DMS 273 treated with DMSO at 0.1 percent for 48 hours (cell line): Measurements from ENCODE around the gene UNC5CL.

Experiments used
- DNase-seq: peaks from one replicate; lab custom pipeline; 2025; lab: John Stamatoyannopoulos, UW

UNC5CL gene

GRCh38 chr6:41062056-41062455, 23.0 kb upstream of the UNC5CL start:
- DNase-seq: no peak

- no peak for DNase-seq
These were observed 22.2 kb upstream of the UNC5CL start for GRCh38 chr6:41061196-41061726.

- no peak for DNase-seq
These were observed 20.5 kb upstream of the UNC5CL start for GRCh38 chr6:41059556-41059955.

GRCh38 chr6:41058783-41059181, 19.8 kb upstream of the UNC5CL start:
- DNase-seq: no peak

- DNase-seq: no peak
These were observed 17.9 kb upstream of the UNC5CL start for GRCh38 chr6:41056768-41057490.

GRCh38 chr6:41055149-41055548, 16.1 kb upstream of the UNC5CL start:
- DNase-seq: no peak

GRCh38 chr6:41054511-41054910, 15.5 kb upstream of the UNC5CL start:
- DNase-seq: no peak

GRCh38 chr6:41053041-41053440, 14.0 kb upstream of the UNC5CL start, which contains the start of gene APOBEC2:
APOBEC2 (plus strand) TSS chr6:41053202; CDS start chr6:41053348, 146 bp downstream.
- no peak for DNase-seq

- DNase-seq: no peak
These were observed 12.9 kb upstream of the UNC5CL start for GRCh38 chr6:41051873-41052272.

- no peak for DNase-seq
These were observed 11.5 kb upstream of the UNC5CL start for GRCh38 chr6:41050536-41050935.

- DNase-seq: no peak
These were observed 10.9 kb upstream of the UNC5CL start for GRCh38 chr6:41049955-41050354.

GRCh38 chr6:41049521-41049920, 10.5 kb upstream of the UNC5CL start:
- DNase-seq: no peak

GRCh38 chr6:41047745-41048732, 9.0 kb upstream of the UNC5CL start:
- DNase-seq: no peak

- DNase-seq: no peak
These were observed 8.3 kb upstream of the UNC5CL start for GRCh38 chr6:41047306-41047705.

GRCh38 chr6:41046084-41046483, 7.1 kb upstream of the UNC5CL start:
- DNase-seq: no peak

GRCh38 chr6:41045664-41046063, 6.6 kb upstream of the UNC5CL start:
- no peak for DNase-seq

GRCh38 chr6:41043151-41043550, 4.1 kb upstream of the UNC5CL start:
- DNase-seq: no peak

- no peak for DNase-seq
These were observed 3.4 kb upstream of the UNC5CL start, which contains the start of gene TSPO2 for GRCh38 chr6:41042226-41043055. TSPO2 (plus strand) TSS chr6:41042467; CDS start chr6:41042986, 519 bp downstream.

GRCh38 chr6:41040940-41041536, 2.0 kb upstream of the UNC5CL start:
- no peak for DNase-seq

- DNase-seq: no peak
These were observed 1.3 kb upstream of the UNC5CL start for GRCh38 chr6:41040101-41040939.
